Fibroblast of lung (primary cell): Measurements from ENCODE around the gene TRERF1. TPM values are rescaled to one million over a fixed set of nuclear protein-coding genes. Genes with fewer than 3 reads are reported as not detected.

ENCODE experiments used
- DNase-seq, 2 donors: peaks; one replicate each; pipeline versions ENCODE4 v3.0.0 to v3.0.0-alpha.2; 2010; ENCODE audit warnings: low read depth in 2 of 2
- H2AFZ ChIP-seq: 2 replicates; pipeline ENCODE4 v1.5.1; 2012; ENCODE audit warnings: low read length, control low read depth, inconsistent platforms
- H3K27ac ChIP-seq: 2 replicates; pipeline ENCODE4 v1.5.1; 2011; ENCODE audit warnings: low read length, control low read depth; ENCODE audit not compliant: insufficient read depth
- H3K27me3 ChIP-seq: 2 replicates; pipeline ENCODE4 v1.5.1; 2011; ENCODE audit warnings: mild to moderate bottlenecking, low read length; ENCODE audit not compliant: control insufficient read depth, insufficient read depth
- H3K36me3 ChIP-seq: 2 replicates; pipeline ENCODE4 v1.5.1; 2011; ENCODE audit warnings: low read length; ENCODE audit not compliant: control insufficient read depth, insufficient read depth
- H3K4me1 ChIP-seq: 2 replicates; pipeline ENCODE4 v1.5.1; 2011; ENCODE audit warnings: low read length; ENCODE audit not compliant: control insufficient read depth, insufficient read depth; ENCODE audit errors: extremely low read depth
- H3K4me2 ChIP-seq: 2 replicates; pipeline ENCODE4 v1.5.1; 2011; ENCODE audit warnings: low read length, control low read depth; ENCODE audit not compliant: insufficient read depth; ENCODE audit errors: extremely low read depth
- H3K4me3 ChIP-seq, 4 experiments: fragments of 200-600 bp in 1 of 4; sonication (generic) in 1 of 4; replicated peaks in 1 of 4; 2 replicates each; pipeline ENCODE4 v1.5.1; 2011 to 2016; ENCODE audit warnings: low read length in 4 of 4, low read depth in 3 of 4, mild to moderate bottlenecking in 3 of 4, control low read depth in 2 of 4, inconsistent platforms in 1 of 4, mixed read lengths in 1 of 4; ENCODE audit not compliant: insufficient read depth in 1 of 4; ENCODE audit errors: control extremely low read depth in 1 of 4
- H3K79me2 ChIP-seq: 2 replicates; pipeline ENCODE4 v1.5.1; 2012; ENCODE audit warnings: mild to moderate bottlenecking, low read length, inconsistent platforms; ENCODE audit not compliant: control insufficient read depth, insufficient read depth
- H3K9ac ChIP-seq: 2 replicates; pipeline ENCODE4 v1.5.1; 2011; ENCODE audit warnings: mild to moderate bottlenecking, low read length, control low read depth; ENCODE audit not compliant: insufficient read depth
- H3K9me3 ChIP-seq: 2 replicates; pipeline ENCODE4 v1.5.1; 2012; ENCODE audit warnings: low read depth, low read length; ENCODE audit not compliant: control insufficient read depth, insufficient read depth
- H4K20me1 ChIP-seq: 2 replicates; pipeline ENCODE4 v1.5.1; 2011; ENCODE audit warnings: low read length; ENCODE audit not compliant: control insufficient read depth, insufficient read depth; ENCODE audit errors: extremely low read depth
- CTCF ChIP-seq, 2 donors: IDR thresholded peaks in 1 of 2; conservative IDR thresholded peaks in 1 of 2; 1 replicate in 1 of 2; 2 replicates in 1 of 2; pipeline ENCODE4 v1.5.1; 2011 to 2012; ENCODE audit warnings: low read length in 2 of 2, control low read depth in 1 of 2, inconsistent platforms in 1 of 2, low read depth in 1 of 2, mild to moderate bottlenecking in 1 of 2
- EZH2 ChIP-seq: IDR thresholded peaks from 2 replicates; pipeline ENCODE4 v1.5.1; 2012; ENCODE audit warnings: low read length, control low read depth, mild to moderate bottlenecking; ENCODE audit errors: missing control alignments
- polyA plus RNA-seq, 2 donors: library from polyadenylated mRNA; depleted of rRNA in 1 of 2; stranded (reverse) in 1 of 2; unstranded in 1 of 2; fragments of >200 nt; gene quantifications; 2 replicates each; pipeline ENCODE4 v1.2.1, GENCODE V29; 2011 to 2012; ENCODE audit warnings: missing spikeins in 1 of 2
- total RNA-seq: library from RNA; depleted of rRNA; stranded (reverse); fragments of >200 nt; gene quantifications from 2 replicates; pipeline ENCODE4 v1.2.1, GENCODE V29; 2014

The TRERF1 gene
- total and polyA plus RNA-seq, 2 donors (not counting 1 experiment from before 2014, with no cell fraction given), result 6.3 to 8.3 TPM

GRCh38 chr6:42423244-42423643 is 28.5 kb downstream of the TRERF1 start:
- no peak overlapping the region for H2AFZ ChIP-seq
- no peaks in the 10 kb centered on the region for H3K27me3 ChIP-seq
- no peak for TF ChIP-seq EZH2
- no peak for TF ChIP-seq CTCF (conservative IDR thresholded peaks at IDR 0.05 in 1 of 2, IDR thresholded peaks at IDR 0.05 in 1 of 2; ENCODE audit: low read depth in 1 of 2, low read length in 2 of 2)
- H3K4me2 ChIP-seq, result no peak overlapping the region
- H3K79me2 ChIP-seq, result peaks cover 61% of the 10 kb centered on the region
- no peak overlapping the region for H3K4me3 ChIP-seq
- no peaks in the 10 kb centered on the region for H3K36me3 ChIP-seq
- no peak overlapping the region for H3K9ac ChIP-seq
- no peak for DNase-seq
- H3K27ac ChIP-seq, result no peak overlapping the region
- H3K4me1 ChIP-seq, result no peaks in the 10 kb centered on the region
- no peaks in the 10 kb centered on the region for H4K20me1 ChIP-seq
- H3K9me3 ChIP-seq, result no peaks in the 10 kb centered on the region

- Histone ChIP-seq H3K27ac (no peak overlapping the region), H2AFZ (no peak overlapping the region), H3K79me2 (peaks cover 60% of the 10 kb centered on the region), H3K9me3 (no peaks in the 10 kb centered on the region), H3K4me3 (no peak overlapping the region), H3K4me2 (no peak overlapping the region), H3K36me3 (no peaks in the 10 kb centered on the region), H4K20me1 (no peaks in the 10 kb centered on the region), H3K9ac (no peak overlapping the region), H3K4me1 (peaks cover 2% of the 10 kb centered on the region), H3K27me3 (no peaks in the 10 kb centered on the region)
- TF ChIP-seq EZH2, result no peak
- no peak for TF ChIP-seq CTCF (conservative IDR thresholded peaks at IDR 0.05 in 1 of 2, IDR thresholded peaks at IDR 0.05 in 1 of 2; ENCODE audit: low read depth in 1 of 2, low read length in 2 of 2)
- DNase-seq, result no peak
Observed at GRCh38 chr6:42420741-42421140, 31.0 kb downstream of the TRERF1 start.

GRCh38 chr6:42419490-42420280 is 32.0 kb downstream of the TRERF1 start:
- Histone ChIP-seq H3K9me3 (no peaks in the 10 kb centered on the region), H3K79me2 (peaks cover 62% of the 10 kb centered on the region), H3K27ac (no peak overlapping the region), H3K4me2 (no peak overlapping the region), H3K4me3 (no peak overlapping the region), H3K4me1 (peaks cover 2% of the 10 kb centered on the region), H3K27me3 (no peaks in the 10 kb centered on the region), H2AFZ (no peak overlapping the region), H3K9ac (no peak overlapping the region), H3K36me3 (no peaks in the 10 kb centered on the region), H4K20me1 (no peaks in the 10 kb centered on the region)
- TF ChIP-seq CTCF (conservative IDR thresholded peaks at IDR 0.05 in 1 of 2, IDR thresholded peaks at IDR 0.05 in 1 of 2; ENCODE audit: low read depth in 1 of 2, low read length in 2 of 2) (no peak), EZH2 (no peak)
- DNase-seq, result no peak
